GM18907 (cell line): ENCODE measurements around the gene STAG1.
"Not testable (repeated sequence)": the region's sequence is repeated elsewhere in the genome, so short reads cannot be mapped to it uniquely, and the experiment has no call there.

Source experiments
- ATAC-seq: cut with Tn5 transposase; IDR thresholded peaks from one replicate; pipeline ENCODE4 v1.9.1; 2021; ENCODE audit warnings: mild to moderate bottlenecking, moderate library complexity; ENCODE audit not compliant: unreplicated experiment

Gene STAG1

GRCh38 chr3:136749091-136749490 is 3.1 kb downstream of the STAG1 start:
- no peak for ATAC-seq

- no peak for ATAC-seq
These were observed 6.3 kb downstream of the STAG1 start for GRCh38 chr3:136745916-136746315.

GRCh38 chr3:136741063-136741462 is 11.1 kb downstream of the STAG1 start:
- no peak for ATAC-seq

- ATAC-seq: no peak
These were observed 11.7 kb downstream of the STAG1 start for GRCh38 chr3:136740351-136740958.

GRCh38 chr3:136736950-136737349 is 15.2 kb downstream of the STAG1 start:
- not testable (repeated sequence) for ATAC-seq

GRCh38 chr3:136735103-136735502 is 17.1 kb downstream of the STAG1 start:
- no peak for ATAC-seq

- ATAC-seq: no peak
These were observed 17.7 kb downstream of the STAG1 start for GRCh38 chr3:136734382-136735070.

- no peak for ATAC-seq
These were observed 18.8 kb downstream of the STAG1 start for GRCh38 chr3:136733317-136733833.

- no peak for ATAC-seq
These were observed 20.8 kb downstream of the STAG1 start for GRCh38 chr3:136731274-136731884.

GRCh38 chr3:136730595-136731273 is 21.4 kb downstream of the STAG1 start:
- ATAC-seq: peak; percentile 41

- no peak for ATAC-seq
These were observed 23.3 kb downstream of the STAG1 start for GRCh38 chr3:136728918-136729317.

- ATAC-seq: no peak
These were observed 23.7 kb downstream of the STAG1 start for GRCh38 chr3:136728473-136728872.

- no peak for ATAC-seq
These were observed 26.7 kb downstream of the STAG1 start for GRCh38 chr3:136725468-136725867.

- not testable (repeated sequence) for ATAC-seq
These were observed 29.3 kb downstream of the STAG1 start for GRCh38 chr3:136722916-136723315.

GRCh38 chr3:136722399-136722798 is 29.8 kb downstream of the STAG1 start:
- ATAC-seq: not testable (repeated sequence)

- no peak for ATAC-seq
These were observed 32.1 kb downstream of the STAG1 start for GRCh38 chr3:136720091-136720490.

GRCh38 chr3:136716629-136717028 is 35.5 kb downstream of the STAG1 start:
- ATAC-seq: no peak

GRCh38 chr3:136714020-136714419 is 38.2 kb downstream of the STAG1 start:
- ATAC-seq: no peak

GRCh38 chr3:136712941-136713340 is 39.2 kb downstream of the STAG1 start:
- ATAC-seq: no peak

GRCh38 chr3:136711888-136712287 is 40.3 kb downstream of the STAG1 start:
- ATAC-seq: not testable (repeated sequence)

- ATAC-seq: no peak
These were observed 40.9 kb downstream of the STAG1 start for GRCh38 chr3:136711277-136711676.
